GM10847 (cell line): ENCODE measurements around the gene TSGA10IP.
A peak's percentile ranks its signal among the peaks of the same experiment; 100 is the strongest.

Experiments used
- POLR2A ChIP-seq: IDR thresholded peaks from 2 replicates; pipeline ENCODE4 v1.6.1; 2011; ENCODE audit not compliant: insufficient read length; ENCODE audit errors: extremely low read depth

TSGA10IP gene

GRCh38 chr11:65954771-65955170 lies 9.5 kb downstream of the TSGA10IP start:
- no peak for TF ChIP-seq POLR2A

- no peak for TF ChIP-seq POLR2A
Observed at GRCh38 chr11:65958291-65958690, 13.0 kb downstream of the TSGA10IP start.

- TF ChIP-seq POLR2A = no peak
Observed at GRCh38 chr11:65958774-65959420, 13.6 kb downstream of the TSGA10IP start.

GRCh38 chr11:65960824-65961266 lies 15.6 kb downstream of the TSGA10IP start:
- TF ChIP-seq POLR2A = no peak

- TF ChIP-seq POLR2A = peak; percentile 88
Observed at GRCh38 chr11:65961267-65962140, 16.2 kb downstream of the TSGA10IP start, which contains the start of gene SART1. SART1 (plus strand) TSS chr11:65961734; CDS start chr11:65961781, 47 bp downstream.

- TF ChIP-seq POLR2A = no peak
Observed at GRCh38 chr11:65962141-65962564, 16.9 kb downstream of the TSGA10IP start.

- TF ChIP-seq POLR2A = no peak
Observed at GRCh38 chr11:65964906-65965305, 19.6 kb downstream of the TSGA10IP start.

- TF ChIP-seq POLR2A = no peak
Observed at GRCh38 chr11:65965986-65966762, 20.9 kb downstream of the TSGA10IP start.

GRCh38 chr11:65967329-65967934 lies 22.2 kb downstream of the TSGA10IP start:
- TF ChIP-seq POLR2A = no peak

- no peak for TF ChIP-seq POLR2A
Observed at GRCh38 chr11:65968600-65969482, 23.6 kb downstream of the TSGA10IP start.

- no peak for TF ChIP-seq POLR2A
Observed at GRCh38 chr11:65972116-65972515, 26.8 kb downstream of the TSGA10IP start.

GRCh38 chr11:65973439-65974110 lies 28.3 kb downstream of the TSGA10IP start:
- TF ChIP-seq POLR2A = no peak

- TF ChIP-seq POLR2A = no peak
Observed at GRCh38 chr11:65975771-65976170, 30.5 kb downstream of the TSGA10IP start.
